HuH-7 (cell line): ENCODE data around the gene CARD9.

Experiments
- DNase-seq: peaks from one replicate; pipeline ENCODE4 v3.0.0; 2011; ENCODE audit warnings: low spot score

The CARD9 gene

DNA sequence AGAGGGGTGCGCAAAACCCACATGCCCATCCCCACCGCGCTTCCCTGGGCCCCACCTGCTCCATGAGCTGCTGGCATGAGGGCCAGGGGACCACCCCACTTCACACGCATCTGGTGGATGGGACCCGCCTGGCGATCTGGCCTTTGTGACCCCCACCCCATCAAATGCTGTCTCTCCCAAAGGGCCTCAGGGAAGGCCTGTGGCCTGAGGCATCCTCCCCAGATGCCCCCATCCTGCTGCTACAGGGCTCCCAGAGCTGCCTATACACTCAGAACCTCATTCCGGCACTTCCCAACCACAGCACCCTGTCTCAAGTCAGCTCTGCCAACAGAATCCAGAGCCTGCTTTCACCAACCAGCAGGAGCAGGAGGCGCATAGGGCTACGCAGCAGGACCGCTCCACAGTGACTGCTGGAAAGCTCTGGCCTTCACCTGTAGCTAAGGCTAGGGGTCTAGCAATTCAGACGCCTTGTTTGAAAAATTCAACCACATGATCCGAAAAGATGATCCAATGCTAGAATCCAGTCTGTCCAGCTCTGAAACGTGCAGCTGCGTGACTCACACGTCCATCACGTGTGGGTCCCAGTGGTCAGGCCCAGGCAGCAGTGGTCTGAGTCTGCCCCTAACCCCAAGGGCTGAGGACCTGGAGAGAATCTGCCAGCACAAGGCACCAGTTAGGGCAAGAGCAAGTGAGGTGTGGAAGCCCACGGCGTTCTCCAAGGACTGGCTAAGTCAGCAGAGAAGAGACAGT, 27.9 kb upstream of the CARD9 start:
- no peak for DNase-seq

DNA sequence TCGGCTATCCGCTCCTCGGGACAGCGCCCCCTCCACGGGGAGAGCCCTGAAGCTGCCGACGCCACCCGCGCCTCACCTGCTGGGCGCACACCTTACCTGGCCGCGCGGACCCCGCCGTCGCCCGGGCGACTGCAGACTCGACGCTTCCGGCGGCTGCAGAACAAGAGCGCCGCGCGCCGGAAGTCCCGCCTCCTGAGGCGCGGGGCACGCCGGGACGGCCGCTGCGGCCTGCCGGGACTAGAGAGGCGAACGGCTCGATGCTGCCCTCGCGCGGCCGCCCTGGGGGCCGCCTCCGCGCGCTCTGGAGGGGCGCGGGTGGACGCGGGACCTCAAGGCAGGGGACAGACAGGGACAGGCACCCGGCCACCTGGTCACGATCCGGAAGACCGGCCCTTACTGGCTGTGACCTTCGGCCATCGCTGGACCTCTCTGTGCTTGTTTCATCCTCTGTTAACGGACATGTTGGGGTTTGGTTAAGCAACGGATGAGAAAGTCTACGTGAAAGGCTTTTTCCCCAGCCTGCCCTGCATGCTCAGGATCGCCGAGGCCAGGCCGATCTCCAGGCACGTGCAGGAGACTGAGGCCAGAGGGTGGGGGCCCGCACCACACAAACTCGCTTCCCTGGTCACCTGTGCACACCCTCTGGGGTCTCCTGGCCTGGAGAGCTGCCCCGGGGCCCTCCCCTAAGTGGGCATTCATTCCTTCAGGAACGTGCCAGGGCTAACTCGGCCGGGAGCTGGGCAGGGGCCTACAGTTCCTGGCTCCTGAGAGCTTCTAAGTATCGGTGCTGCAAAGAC, 26.8 kb upstream of the CARD9 start, which contains the start of gene SNAPC4:
Gene SNAPC4 (minus strand): TSS at position 133 of the 797 bp plus-strand sequence. CDS start 1,742 bp downstream, outside the sequence.
- DNase-seq, result peak; percentile 96

DNA sequence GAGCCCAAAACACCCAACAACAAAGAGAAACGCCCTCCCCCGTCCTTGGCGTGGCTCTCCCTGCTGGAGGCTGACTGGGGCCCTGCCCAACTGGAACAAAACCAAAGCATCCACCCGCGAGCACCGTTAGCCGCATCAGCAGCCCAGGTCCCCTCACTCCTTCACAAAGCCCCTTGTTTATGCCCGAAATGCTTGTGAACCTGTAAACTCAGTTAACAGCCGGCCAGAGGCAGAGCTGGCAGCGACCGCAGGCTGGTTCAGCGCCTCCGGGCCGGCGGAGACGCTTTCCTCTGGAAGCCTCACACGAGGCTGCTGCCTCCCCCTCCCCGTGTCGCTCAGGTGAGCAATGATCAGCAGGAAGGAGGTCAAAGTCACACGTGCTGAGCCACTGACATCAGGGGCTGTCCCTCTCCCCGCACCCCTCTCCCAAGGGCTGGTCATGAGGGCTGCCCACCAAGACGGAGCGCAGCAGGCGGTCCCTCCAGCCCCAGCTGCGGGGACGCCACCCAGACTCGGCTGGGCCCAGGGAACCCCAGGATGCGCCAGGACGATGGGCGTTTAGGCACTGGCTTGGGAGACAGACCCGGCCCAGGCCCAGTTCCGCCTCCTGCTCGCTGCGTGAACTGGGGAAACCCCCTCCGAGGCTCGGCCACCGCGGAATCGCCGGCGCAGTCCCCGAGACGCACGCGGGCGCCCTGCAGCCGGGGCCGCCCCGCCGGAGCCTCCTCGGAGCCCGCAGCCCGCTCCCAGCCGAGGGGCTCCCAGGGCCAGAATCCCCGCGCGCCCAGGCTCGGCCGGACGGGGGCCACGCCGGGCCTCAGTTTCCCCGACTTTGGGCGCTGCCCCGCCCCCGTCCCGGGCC, 25.9 kb upstream of the CARD9 start:
- DNase-seq, result peak; percentile 50

DNA sequence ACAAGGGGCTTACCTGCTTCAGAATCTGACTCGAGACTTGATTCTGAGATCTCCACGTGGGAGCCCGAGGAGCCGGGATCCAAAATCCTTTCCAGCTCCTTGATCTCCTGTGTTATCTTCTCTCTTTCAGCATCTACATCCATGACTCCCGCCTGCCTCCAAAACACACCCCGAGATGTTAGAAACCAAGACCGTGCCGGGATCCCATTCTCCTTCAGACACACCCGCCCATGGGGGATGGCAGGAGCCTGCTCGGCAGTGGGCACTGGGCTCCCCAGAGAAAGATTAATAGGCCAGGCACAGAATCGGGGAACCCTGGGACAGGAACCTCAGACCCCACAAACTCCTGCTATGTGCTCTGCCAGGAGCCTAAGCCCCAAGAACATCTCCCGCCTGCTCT, 24.8 kb upstream of the CARD9 start:
- no peak for DNase-seq

DNA sequence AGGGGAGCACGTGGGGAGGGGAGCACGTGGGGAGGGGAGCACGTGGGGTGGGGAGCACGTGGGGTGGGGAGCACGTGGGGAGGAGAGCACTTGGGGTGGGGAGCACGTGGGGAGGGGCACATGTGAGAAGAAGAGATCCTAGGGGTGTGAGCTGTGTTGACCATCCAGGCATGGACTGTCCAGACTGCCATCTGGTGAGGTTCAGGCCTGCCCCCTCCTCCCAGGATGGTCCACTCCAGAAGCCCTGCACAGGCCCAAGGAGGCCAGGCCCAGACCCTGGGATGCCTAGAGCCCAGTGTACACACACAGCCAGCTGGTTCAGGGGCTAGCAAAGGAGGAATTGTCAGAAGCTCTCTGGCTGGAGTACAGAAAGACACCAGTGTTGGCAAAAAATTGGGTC, 24.2 kb upstream of the CARD9 start:
- no peak for DNase-seq

DNA sequence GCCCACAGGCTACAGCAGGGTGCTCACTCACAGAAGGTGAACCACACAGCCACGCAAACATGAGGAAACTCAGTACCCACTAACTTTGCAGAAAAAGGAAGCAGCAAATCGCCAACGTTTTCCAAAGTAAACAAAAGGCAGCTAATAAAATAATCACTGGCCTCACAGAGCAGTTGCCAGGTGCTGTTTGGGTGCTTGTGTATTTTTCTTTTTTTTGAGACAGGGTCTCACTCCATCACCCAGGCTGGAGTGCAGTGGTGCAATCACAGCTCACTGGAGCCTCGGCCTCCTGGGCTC, 22.7 kb upstream of the CARD9 start:
- DNase-seq, result no peak

DNA sequence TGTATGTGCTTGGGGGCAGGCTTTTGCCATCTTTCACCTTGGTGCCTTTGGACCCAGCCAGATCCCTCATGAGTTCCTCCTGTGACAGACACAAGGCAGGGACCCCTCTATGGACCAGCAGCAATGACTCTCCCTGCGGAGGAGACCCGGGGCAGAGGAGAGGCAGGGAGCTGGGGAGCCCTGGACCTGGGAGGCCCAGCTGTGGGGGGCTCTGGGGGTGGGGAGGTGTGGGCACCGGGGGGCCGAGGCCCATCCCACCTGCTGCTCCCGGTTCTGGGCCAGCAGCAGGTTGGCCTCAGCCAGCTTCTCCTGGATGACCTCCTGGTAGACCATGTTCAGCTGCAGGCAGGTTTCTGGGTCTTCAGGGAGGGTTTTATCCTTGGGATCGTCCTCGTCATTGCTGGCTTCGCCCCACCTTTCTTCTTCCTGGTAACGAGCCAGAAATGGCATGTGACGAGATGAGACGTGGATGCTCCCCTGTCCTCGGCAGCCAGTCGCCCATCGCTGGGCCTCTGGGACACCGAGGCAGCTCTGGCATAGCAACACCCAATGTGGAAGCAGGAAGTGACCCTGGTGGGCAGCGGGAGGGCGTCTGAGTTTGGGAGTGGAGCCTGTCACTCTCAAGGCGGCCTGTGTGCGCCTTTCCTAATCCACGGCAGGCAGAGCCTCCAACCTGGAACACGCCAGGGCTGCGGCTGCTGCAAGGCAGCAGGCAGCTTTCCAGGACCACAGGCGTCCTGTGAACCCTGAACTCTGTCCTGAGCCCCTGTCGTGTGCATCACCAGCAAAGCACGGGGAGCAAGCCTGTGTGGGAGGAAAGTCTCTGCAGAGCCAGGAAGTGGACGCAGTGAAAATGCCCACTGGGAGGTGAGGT, 22.1 kb upstream of the CARD9 start:
- DNase-seq, result no peak

DNA sequence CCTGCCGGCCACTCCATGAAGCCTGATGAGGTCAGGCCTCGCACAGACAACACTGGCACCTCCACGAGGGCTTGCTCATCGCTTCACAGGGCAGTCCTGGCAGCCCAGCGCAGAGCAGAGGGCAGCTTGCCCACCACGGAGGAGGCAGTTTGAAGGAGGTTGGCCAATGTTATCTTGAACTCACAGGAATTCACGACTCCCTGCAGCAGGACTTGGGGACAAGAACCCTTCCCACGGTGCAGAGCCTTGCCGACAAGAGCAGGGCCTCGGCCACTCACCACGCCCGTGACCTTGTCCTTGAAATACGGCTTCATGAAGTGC, 21.5 kb upstream of the CARD9 start:
- DNase-seq, result no peak

DNA sequence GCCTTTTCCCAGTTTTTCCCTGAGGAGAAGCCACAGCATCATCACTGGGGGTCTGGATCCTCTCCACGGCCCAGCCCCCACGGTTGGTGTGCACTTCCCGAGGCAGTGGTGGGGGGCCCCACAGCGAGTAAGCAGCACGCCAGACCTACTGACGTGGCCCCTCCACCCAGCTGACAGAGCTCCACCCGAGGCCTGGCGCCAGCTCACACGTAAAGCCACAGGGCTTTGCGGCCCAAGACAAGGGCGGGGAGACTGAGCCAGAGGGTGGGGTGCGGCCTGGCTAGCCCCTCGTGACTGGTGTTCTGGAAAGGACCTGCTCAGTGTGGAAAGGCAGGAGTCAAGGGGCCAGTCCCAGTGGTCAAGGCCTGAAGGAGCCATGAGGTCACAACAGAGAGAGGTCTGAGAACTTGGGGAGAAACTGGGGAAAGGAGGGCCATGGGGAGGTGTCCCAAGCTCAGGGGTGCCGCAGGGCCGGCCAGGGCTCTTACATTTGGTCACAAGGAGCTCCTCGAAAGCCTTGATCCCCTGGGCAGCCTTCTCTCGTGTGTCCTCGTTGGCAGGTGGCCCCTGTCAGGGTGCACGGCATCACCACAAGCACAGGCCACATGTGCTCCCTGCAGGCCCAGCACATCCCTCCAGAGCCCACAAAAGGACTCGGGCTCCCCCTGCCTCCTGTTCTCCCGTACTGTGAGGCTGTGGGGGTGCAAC, 21.0 kb upstream of the CARD9 start:
- no peak for DNase-seq

DNA sequence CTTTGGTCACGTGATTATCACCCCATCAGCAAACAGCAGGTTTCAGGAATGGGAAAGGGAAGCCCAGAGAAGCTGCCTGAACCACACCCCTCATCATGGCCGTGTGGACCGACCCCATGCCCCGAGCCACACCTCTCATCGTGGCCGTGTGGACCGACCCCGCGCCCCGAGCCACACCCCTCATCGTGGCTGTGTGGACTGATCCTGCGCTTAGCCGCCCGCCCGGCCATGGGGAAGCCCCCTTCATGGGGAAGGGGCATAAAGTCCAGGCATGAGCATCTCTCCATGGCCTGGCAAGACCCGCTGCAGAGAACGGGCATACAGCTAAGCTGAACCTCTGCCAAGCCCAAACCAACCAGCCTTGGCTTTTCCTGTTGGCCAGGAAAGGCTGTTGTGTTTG, 20.1 kb upstream of the CARD9 start:
- no peak for DNase-seq

DNA sequence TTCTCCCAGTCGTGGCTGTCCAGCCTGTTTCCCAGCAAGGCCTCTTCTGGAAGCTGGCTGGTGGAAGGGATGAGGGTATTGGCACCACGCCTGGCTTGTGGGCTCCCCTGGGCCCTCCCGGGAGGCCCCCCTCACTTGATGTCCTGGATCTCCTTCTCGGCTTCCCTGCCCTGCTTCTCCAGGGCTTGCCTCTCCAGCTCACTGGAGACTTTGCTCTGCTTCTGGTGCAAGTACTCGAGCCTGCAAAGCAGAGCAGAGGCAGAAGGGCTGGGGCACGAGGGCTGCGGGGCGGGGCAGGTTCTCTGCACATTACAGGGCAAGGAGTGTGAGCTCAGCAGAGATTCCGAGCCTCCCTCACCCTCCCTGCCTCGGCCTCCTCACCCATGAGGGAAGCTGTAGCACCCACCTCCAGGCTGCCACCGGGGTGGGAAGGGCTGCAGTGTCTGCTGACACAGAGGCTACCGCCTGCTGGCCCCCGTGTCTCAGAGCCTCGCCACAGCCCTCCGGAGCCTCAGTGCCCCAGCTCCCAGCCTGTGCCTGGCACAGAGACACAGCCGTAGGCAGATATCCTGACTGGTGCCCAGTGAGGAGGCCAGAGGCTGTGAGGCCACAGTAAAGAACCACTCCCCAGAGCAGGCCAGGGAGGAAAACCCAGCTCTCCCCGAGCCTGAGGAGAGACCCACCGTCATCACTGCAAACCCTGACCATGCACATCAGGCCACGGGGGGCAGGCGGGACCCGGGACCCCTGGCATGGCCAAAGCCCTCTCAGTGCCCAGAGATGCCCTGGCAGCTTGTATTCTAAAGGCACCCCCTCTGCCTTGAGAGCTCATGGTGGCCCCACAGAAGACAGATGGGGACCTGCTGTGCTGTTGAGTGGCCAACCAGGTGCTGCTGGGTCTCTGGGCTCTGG, 19.3 kb upstream of the CARD9 start:
- no peak for DNase-seq

DNA sequence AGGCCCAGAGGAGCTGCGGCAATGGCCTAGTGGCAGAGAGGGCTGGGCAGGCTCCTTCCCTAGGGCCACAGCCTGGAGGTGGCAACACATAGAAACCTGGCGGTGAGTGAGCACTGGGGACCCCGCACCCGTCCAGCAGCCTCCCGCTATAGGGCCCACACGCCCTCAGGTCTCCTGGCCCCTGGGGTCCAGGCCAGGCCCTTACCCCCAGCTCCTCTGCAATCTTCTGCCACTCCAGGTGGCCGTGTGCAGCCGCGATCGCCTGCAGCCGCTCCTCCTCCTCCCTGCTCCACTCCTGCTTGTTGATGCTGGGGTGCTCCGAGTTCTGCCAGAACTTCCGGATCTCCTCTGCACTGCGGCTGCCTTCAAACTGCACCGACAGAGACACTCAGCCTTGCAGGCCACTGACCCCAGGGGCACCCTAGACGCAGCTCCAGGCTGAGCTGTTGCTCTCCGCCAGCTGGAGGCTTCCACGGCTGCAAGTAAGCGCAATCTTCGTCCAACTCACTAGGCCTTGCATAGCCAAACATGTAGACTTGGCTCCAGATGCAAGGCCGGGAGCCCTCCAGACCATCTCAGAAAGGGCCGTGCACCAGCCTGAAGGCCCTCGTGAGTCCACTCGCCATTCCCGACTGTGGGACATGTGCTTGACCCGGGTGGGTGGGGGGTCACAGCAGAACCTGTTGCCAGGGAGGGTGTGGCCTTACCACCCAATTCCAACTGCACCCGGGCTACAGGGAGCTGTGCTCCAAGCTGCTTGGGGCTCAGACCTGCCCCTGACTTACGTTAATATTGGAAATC, 18.5 kb upstream of the CARD9 start:
- no peak for DNase-seq

DNA sequence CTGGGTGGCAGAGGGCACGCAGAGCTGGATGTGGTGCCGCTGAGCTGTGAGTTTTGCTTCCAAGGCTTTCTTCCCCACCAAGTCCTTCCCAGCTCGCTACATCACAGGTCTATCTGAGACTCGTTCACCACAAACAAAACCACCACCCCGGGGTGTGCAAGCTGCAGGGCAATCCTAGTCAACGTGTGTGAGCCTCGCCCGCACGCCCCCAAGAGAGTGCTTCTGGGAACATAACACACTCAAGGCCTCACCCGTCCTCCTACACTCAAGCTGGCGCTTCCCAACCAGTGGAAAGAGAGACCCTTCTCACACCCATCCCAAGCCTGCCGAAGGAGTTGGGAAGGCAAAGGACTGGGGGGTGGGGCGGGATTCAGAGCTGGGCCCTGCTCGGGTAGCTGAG, 15.9 kb upstream of the CARD9 start:
- no peak for DNase-seq

DNA sequence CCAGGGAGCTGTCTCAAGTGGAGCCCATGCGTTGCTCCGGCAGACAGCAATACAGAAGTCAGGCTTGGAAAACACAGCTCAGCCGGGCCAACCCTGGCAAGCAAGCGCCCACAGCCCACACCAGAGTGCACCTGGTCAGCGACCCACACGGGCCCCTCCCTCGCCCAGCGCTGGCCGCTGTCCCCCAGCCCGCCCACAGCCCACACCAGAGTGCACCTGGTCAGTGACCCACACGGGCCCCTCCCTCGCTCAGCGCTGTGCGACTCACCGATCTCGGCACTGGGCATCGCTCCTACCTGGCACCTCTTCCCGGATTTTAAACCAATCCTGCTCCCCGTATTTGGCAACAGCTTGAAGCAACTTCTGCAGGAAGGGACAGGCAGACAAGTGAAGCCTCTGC, 13.7 kb upstream of the CARD9 start:
- DNase-seq, result no peak

DNA sequence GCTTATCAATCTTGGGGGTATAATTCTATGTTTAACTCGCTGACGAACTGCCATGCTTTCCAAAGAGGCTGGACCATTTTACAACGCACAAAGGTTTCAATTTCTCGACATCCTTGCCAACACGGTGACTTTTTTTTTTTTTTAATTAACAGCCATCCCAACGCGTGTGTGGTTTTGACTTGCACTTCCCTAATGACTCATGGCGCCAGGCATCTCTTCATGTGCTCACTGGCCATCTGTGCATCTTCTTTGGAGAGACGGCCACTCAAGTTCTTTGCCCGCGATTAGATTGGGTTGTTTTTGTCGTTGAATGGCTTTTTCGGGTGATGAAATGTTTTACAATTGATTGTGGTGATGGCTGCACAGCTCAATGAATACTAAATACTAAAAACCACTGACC, 12.5 kb upstream of the CARD9 start:
- no peak for DNase-seq

DNA sequence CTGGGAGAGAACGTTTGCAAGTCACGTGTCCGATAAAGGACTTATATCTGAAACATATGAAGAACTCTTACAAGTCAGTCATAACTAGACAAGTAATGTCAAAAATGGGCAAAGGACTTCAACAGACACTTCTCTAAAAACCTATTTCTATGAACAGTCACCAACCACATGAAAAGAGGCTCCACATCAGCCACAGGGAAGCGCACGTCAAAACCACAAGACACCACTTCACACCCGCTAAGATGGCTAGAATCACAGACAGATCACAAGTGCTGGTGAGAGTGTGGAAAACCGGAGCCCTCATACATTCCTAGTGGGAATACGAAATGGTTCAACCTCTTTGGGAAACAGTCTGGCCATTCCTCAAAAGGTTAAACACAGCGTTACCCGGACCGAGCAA, 11.5 kb upstream of the CARD9 start:
- no peak for DNase-seq

DNA sequence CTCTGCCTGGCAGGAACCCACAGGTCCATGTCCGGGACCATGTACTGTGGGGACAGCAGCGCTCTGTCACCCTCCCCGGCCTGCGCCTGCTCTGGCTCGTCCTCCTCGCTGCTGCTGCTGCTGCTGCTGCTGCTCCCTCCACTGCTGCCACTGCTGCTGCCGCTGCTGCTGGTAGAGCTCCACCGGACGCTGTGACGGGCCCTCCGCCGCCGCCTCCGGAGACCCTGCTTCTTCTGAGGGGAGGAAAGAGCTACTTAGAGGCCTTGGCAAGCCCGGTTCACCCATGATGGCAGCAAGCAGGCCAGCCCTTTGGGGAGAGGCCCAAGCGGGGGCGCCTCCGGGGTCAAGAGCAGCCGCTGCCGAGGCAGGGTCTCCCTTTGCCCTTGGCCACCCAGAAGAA, 10.0 kb upstream of the CARD9 start:
- DNase-seq, result no peak

DNA sequence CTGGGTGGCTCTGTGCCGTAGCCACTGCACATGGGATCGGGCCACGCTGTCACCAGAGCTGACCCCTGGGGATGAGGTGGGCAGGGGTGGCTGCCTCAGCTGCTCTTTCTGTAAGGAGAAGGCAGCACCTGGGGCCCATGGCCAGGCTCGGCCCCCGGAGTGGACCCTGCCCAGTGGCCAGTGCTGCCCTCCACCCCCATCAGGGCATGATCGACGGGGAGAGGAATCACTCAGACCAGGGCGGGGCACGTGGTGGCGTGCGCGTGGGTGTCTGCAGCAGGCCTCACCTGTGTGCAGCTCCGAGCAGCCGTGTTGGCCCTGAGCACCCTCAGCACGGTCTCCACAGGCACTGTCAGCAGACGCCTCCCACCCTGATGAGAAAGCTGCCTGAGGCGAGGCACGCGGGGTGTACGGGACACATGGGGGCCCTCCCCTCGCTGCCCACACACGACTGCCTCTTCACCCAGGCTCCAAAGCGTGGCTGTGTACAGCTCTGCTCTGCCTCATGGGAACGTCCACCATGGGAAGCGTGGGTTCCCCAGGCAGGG, 8.6 kb upstream of the CARD9 start:
- DNase-seq, result no peak

DNA sequence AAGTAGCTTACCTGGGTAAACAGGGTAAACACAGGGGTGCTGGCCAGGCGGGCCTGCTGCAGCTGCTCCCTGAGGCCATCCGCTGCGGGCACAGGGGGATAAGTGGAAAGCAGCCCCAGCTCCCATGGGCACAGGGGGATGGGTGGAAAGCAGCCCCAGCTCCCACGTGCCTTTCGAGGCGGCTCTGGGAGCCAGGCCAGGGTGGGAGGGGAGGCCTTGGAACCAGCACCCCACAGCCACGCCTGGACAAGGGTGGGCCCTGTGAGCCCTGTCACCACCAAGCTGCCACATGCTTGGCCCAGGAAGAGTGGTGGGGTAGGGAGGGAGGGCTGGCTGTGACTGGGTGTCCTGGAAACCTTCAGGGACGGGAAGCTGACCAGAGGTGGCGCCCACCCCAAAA, 7.8 kb upstream of the CARD9 start:
- DNase-seq, result no peak
